ENCODE measurements around the gene URB1.
"Not testable (repeated sequence)": the region's sequence is repeated elsewhere in the genome, so short reads cannot be mapped to it uniquely, and the experiment has no call there.

Gene URB1

DNA sequence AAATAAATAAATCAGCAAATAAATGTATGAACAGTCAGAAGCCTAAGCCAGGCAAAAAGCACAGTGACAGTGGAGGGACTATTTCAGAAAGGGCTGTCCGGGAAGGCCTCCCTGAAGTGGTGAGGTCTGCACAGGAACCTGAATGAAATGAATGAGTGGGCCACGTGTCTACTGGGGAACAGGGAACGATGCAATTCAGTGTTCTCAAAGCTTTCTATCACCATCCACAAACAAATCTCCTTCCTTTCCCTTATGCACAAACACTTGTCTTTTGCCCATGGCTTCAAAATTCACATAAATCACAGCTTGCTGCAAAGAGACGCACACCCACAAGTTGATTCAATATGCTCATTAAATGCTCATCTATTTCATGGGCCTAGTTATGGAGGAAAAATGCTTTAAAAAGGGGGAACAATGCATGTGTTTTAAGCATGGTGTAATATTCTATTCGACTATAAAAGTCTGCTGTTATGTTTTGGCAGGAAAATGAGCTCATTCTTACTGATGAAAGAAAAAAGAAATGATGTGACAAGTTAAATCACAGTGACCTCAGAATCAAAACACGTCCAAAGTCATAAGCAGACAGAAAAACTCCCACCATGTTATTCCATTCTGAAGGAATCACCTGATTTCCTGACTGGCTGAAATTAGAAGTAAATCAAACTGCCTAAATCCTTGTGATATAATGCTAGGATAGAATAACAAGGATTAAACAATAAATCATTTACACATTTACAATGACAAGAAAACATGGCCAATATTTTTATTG is 21.6 kb downstream of the URB1 start:
- no peak for DNase-seq

- DNase-seq, result not testable (repeated sequence)
These were observed 23.9 kb downstream of the URB1 start for GRCh38 chr21:32368961-32369360.

DNA sequence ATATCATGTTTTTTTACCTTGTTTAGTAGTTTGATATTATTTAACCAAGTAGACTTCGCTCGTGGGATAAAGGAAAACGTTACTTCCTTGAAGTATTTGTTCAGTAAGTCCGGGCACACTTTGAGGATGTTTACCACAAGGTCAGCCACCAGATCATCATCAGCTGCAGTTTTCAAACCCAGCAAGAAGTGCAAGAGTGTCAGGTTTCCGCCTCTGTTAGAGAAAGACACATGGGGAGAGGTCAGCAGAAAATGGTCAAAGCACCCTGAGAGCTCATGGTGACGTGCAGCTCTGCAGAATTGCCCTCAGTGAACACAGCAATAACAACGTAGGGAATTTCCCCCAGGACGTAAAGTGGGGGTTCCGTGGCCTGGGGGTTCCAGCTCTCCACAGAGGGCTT is 24.4 kb downstream of the URB1 start:
- no peak for DNase-seq

DNA sequence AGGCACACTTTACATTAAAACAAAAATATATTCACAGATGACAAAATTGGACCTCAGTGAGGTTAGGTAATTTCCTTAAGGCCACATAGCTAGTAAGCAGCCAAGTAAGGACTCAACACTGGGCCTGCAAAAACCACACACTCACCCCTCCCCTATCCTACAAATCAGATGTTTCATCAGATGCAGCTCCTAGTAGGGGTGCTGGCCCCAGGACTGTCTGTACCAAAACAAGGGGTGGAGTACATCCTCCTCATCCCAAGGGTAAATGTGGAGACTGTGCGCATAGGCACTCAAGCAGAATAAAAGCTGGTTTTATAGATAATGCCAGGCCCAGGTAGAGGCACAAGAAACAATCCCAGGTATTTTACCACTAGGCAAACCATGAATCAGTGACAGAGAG is 25.7 kb downstream of the URB1 start:
- no peak for DNase-seq

GRCh38 chr21:32366191-32366590 is 26.6 kb downstream of the URB1 start:
- DNase-seq, result no peak

GRCh38 chr21:32364796-32365195 is 28.0 kb downstream of the URB1 start:
- no peak for DNase-seq

GRCh38 chr21:32364387-32364786 is 28.4 kb downstream of the URB1 start:
- no peak for DNase-seq

- no peak for DNase-seq
These were observed 32.3 kb downstream of the URB1 start for GRCh38 chr21:32360401-32360975.

DNA sequence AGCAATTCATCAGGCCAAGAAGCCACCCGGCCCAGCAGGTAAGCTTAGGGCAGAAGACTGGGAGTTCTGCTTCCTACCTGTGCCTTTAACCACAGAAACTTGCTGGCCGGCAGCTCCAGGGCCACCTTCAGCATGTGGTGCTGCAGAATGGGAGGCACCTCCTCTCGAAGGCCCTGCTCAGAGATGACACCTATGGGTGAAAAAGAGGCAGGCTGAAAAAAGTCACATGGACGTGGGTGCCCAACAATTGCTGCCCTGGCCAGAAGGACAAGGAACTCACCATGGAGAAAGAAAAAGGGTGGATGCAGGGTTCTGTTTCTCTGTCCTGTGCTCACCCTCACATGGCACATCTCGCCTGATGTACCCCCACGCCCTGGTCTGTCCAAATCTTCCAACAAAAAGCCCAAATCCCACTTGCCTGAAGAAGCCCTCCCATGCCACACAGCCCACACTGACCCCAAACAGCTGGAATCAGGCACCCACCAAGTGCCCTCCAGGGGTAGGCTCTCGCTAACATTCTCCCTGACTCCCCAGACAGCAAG is 33.0 kb downstream of the URB1 start:
- DNase-seq, result peak; percentile 13

- DNase-seq, result no peak
These were observed 35.9 kb downstream of the URB1 start for GRCh38 chr21:32356874-32357395.

DNA sequence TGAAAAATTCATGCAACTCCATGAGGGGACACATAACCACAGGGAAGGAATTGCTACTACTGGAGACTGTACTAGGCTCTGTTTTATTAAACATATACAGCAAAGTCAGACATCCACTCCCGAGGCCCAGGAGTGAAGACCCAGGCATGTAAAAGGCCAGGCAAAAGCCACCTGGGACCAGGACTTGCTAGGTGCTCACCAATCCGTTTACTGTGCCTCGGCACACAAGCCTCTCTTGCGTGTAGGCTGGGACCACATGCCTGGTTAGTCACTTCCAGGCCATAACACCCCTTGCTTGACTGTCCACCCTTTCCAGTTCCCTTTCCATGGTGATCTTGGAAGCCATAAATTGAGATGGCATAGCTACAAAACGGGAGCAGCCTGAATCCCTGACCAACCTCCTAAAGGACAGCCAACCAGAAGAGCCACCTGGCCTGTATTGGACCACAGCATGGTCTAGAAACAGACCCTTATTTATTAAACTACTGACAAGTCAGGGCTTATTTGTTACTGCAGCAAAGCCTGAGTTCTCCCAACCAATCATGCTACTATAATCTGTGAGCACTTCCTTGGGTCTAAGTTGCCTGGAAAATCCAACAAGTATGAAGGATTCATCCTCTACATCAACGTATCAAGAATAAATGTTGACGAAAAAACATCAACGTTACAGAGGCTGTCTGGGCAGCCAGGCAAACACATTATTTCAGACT is 39.7 kb downstream of the URB1 start:
- no peak for DNase-seq

- no peak for DNase-seq
These were observed 40.3 kb downstream of the URB1 start for GRCh38 chr21:32352526-32352925.

- no peak for DNase-seq
These were observed 41.4 kb downstream of the URB1 start for GRCh38 chr21:32351428-32351827.

DNA sequence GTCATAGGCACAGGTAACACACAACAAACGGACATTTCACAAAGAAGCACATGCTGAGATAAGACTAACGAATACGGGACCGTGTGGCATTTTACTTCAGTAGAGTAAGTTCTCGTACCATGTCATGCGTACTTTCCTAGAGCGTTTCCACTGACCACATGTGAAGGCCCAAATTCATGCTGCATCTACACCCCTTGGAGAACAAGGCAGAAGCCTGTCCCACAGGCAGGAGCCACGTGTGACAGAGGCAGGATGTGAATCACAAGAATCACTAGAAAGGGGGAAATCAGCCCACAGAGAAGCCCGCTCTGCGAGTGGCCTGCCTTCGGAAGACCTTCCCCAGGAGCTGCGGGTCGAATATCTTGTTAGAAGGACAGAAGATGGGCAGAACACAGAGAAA is 41.8 kb downstream of the URB1 start:
- DNase-seq, result no peak

DNA sequence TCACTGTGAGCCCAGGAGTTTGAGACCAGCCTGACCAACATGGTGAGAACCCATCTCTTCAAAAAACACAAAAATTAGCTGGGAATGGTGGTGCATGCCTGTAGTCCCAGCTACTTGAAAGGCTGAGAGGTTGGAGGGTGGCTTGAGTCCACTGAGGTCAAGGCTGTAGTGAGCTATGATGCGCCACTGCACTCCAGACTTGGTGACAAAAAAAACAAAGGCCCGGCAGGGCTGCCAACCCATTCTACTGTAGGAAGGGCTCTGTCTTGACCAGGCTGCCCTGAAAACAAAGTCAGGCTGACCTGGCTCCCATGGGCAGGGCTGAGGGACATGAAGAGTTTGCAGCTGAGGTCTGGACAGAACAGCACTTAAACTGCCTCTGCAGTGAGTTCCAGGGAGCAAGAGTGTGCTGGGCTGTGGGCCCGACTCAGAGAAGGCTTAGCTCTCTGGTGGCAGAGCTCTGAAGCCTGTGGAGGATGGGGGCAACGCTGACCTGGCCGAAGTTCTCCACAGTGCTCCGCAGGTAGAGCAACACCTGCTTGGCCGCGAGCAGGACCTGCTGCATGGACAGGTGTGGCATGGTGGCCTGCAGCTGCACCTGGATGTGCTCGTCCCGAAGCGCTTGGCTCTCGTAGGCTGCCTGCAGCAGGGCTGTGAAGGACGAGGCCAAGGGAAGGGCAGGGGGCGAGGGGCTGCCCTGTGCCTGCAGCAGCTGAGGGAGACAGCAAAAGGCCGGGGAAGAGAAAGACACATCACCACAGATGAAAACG is 42.4 kb downstream of the URB1 start:
- no peak for DNase-seq

- DNase-seq, result no peak
These were observed 43.4 kb downstream of the URB1 start for GRCh38 chr21:32349333-32349944.

- no peak for DNase-seq
These were observed 44.0 kb downstream of the URB1 start for GRCh38 chr21:32348604-32349332.

DNA sequence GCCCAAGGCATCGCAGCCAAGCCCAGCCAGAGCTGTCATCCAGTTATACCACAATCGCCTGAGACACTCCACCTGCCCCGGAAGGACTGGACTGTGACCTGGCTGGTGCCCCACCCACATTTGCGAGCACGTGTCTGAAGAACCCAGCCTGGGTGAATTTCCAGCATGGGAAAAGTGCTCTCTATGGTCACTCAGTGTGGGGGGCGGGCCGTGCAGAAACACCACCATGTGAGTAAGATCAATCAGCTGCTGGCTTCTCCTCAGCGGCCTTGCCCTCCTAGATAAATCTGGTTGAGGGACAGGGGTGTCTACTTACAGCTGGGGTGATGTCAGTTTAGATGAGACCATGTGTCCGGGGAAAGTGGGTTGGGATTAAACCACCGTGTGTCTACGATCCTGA is 44.8 kb downstream of the URB1 start:
- no peak for DNase-seq

DNA sequence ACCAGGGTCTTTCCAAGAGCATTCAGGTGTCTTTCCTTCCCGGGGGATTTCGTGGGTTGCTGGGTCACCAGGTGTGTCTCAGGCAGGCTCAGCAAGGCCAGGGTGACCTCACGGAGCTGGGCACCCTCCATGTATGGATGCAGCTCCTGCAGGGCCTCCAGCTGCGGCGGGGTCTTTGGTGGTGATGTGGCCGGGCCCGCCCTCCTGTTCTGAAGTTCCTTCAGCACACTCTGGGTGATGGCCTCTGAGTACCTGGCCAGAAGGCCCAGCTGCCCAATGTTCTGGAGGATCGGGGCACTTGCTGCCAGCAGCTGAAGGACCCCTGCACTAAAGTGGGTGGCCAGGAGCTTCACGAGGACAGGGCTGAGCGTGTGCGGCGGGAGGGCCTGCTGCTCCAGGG is 45.5 kb downstream of the URB1 start:
- no peak for DNase-seq

- DNase-seq, result no peak
These were observed 45.9 kb downstream of the URB1 start for GRCh38 chr21:32346951-32347350.

All from HCEC 1CT (cell line).